NOMO-1 treated with dmso at 0.1 percent for 144 hours (cell line): Measurements from ENCODE around the gene SLC2A10.

Experiments used
- DNase-seq: peaks from one replicate; lab custom pipeline; 2025; ENCODE audit not compliant: unreplicated experiment; lab: John Stamatoyannopoulos, UW

SLC2A10 gene

GRCh38 chr20:46764068-46764467 is 54.6 kb downstream of the SLC2A10 start:
- no peak for DNase-seq

DNA sequence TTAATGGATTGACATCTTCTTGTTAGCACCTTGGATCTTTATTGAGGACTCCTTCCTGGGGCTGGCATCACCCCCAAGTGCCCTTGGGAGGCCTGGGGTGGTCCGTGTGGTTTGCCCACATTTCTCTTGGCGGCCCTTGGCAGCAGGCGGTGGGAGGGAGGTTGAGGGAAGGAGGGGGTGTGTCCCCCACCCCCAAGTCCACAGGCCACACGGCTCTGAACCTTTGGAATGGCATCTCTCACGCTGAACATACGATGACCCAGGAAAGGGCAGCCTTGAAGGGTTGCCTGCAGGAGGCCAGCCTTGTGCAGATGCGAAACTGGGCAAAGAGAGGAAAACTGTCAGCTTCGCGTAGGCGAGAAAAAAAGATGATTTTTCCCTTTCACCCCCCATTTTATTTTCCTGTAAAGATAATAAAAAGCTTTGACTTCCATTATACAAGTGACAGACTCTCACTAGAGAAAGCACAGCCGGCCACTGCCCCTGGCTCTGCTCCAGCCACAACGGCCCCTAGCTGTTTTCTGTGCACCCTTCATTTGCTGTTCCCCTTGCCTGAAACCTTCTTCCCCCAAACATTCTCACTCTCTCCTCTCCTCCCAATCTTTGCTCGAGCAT is 56.2 kb downstream of the SLC2A10 start:
- no peak for DNase-seq

DNA sequence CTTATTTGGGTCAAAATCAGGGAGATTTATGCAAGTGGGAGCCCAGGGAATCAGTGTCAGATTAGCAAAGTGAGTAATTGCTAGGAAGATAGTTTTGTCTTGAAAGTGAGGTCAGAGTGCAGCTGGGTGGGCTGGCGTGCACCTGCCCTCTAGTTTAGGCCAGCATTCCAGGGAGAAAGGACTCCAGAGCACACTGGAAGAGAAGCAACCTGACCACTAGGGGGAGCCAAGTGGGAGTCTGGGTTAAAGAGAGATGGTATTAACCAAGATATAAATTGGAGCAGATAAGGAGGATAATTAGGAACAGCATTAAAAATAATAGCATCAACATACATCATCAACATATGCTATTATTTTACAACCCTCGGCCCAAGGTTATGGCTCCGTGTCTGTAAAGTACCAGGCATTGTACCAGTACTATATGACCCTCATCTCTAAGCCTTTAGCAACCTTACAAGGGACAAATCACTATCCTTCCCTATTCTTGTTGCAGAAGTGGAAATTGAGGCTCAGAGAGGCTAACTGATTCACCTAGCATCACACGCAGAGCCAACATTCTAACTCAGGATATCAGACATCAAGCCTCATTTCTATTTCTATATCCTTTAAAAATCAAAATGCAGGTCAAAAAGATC is 57.8 kb downstream of the SLC2A10 start:
- no peak for DNase-seq

- no peak for DNase-seq
These were observed 61.1 kb downstream of the SLC2A10 start for GRCh38 chr20:46770330-46771194.

DNA sequence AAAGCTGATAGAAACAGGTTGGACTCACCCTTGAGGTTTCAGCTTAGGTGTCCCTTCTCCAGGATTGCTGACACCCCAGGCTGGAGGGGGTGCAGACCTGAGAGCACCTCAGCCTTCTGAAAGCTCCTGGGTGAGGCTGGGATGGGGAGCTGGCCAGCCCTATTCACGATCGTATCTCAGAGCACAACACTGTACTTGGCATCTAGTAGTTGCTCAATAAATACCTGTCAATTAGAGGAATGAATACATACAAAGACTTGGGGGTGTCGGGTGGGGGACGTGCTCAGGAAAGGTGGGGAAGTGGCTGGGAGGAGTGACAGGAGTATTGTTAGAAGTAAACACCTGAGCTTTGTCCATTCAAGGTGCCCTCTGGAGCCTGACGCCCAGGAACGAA is 61.7 kb downstream of the SLC2A10 start:
- DNase-seq, result no peak

- no peak for DNase-seq
These were observed 63.5 kb downstream of the SLC2A10 start for GRCh38 chr20:46772901-46773300.

- no peak for DNase-seq
These were observed 64.2 kb downstream of the SLC2A10 start for GRCh38 chr20:46773680-46774079.

GRCh38 chr20:46774236-46774635 is 64.8 kb downstream of the SLC2A10 start:
- DNase-seq, result no peak

- DNase-seq, result no peak
These were observed 65.6 kb downstream of the SLC2A10 start for GRCh38 chr20:46774943-46775560.

GRCh38 chr20:46775806-46776205 is 66.4 kb downstream of the SLC2A10 start:
- DNase-seq, result no peak

DNA sequence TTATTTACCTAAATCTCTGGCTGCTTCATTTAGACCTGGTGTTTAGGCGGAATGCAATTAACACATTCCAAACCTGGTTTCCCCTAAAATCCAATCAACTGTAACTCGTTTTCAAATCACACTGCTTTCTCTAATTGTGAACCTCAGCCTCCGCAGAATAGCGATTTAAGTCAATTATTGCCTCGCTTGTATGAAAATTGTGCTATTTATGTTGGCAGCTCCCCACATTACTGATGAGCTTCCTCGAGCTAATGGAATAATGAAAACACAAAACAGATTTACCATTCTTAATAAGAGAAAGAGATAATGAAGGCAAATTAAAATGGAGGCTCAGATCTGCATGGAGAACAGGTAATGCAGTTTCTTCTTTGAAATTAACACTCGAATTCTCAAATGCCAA is 67.9 kb downstream of the SLC2A10 start:
- no peak for DNase-seq

- DNase-seq, result no peak
These were observed 70.4 kb downstream of the SLC2A10 start for GRCh38 chr20:46779831-46780230.

GRCh38 chr20:46784436-46785127 is 75.1 kb downstream of the SLC2A10 start:
- no peak for DNase-seq
